Measurements from ENCODE around the gene ADAM15. TPM values are rescaled to one million over a fixed set of nuclear protein-coding genes. Genes with fewer than 3 reads are reported as not detected.

Gene ADAM15
- total RNA-seq, 1 donor: 69.9 TPM

DNA sequence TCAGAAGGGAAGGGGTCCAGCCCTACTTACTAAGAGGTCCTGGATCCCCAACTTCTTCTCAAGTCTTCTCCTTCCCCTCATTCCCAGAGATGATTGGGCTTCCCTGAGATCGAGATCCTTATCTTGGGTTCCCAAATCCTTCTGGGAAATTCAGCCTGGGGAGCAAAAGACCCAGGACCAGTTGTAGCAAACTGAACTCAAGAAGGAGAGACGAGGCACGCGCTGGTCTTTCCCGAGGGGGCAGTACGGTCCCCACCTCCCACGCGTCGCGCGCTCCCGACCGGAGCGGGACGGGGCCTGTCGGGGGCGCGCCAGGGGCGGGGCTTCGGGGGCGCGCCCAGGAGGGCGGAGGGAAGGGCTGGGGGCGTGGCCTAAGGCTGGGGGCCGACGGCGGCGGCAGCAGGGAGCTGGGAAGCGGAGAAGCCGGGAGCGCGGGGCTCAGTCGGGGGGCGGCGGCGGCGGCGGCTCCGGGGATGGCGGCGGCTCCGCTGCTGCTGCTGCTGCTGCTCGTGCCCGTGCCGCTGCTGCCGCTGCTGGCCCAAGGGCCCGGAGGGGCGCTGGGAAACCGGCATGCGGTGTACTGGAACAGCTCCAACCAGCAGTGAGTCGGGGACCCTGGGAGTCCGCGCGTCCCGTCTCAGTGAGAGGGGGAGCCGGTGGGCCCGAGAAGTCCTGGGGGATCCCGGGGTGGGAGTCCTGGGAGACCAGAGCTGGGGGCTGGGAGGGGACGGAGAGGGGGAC is 27.5 kb downstream of the ADAM15 start, which contains the start of gene EFNA3:
TSS of gene EFNA3 (plus strand) at position 369 of the 741 bp plus-strand sequence. CDS start at position 474, 105 bp downstream.
- H3K4me3 ChIP-seq (ENCODE audit: low read depth, low read length): peak within 1 kb of the TSS; percentile 48
- TF ChIP-seq CTCF (IDR thresholded peaks at IDR 0.05; ENCODE audit: insufficient read depth, low read length): no peak
- DNase-seq (ENCODE audit: low read depth): peak; percentile 22

DNA sequence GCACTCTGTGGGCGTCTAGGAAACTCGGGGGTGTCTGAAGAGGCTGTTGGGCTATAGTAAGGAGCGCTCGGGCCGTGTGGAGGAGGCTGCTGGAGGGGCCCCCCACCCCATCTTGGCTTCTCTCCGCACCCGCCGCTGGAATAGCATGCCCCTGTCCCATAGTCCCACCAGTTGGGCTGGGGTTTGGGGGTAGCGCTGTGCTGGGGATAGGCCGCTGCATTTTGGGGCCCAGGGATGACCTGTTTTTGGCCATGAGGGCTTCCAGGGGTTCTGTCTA is 28.0 kb downstream of the ADAM15 start:
- H3K4me3 ChIP-seq (ENCODE audit: low read depth, low read length): peak overlapping the region; percentile 48
- no peak for DNase-seq (ENCODE audit: low read depth)
- TF ChIP-seq CTCF (IDR thresholded peaks at IDR 0.05; ENCODE audit: insufficient read depth, low read length): no peak

DNA sequence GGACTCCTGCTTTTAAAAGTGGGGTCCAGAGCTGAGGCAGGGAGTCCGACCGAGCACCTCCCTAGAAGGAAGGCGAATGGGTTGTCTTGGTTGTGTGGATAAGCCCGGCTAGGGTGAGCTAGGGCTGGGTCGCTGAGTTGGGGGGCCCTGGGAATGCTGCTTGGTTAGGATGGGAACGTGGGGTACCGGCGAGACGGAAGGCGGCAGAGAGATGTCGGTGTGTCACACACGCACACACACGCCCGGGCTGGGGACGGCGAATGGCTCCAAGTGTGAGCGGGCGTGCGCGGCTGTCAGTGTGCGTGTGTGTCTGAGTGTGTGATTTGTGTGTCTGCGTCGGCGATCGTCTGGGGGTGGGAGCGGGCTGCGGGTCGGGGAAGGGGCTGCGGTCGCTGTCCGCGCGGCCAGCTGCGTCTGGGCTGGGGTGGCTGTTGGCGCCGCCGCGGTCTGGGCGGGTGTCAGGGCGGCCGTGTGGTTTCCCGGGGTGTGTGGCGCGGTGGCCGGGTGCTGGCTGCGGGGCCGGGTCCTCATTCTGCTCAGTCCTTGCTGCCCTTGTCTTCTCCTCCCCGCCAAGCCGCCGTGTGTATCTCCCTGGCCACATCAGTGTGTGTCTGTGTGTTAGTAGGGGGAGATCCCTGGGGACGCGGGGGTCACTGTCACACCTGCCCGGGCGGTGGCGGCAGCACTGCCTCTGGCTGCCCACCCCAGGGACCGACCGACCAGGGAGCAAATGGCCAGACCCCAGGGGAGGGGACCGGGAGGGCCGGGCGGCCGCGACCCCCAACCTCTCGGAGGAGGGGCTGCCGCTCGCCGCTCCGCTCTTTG is 28.6 kb downstream of the ADAM15 start:
- DNase-seq (ENCODE audit: low read depth): no peak
- H3K4me3 ChIP-seq (ENCODE audit: low read depth, low read length): no peak overlapping the region
- TF ChIP-seq CTCF (IDR thresholded peaks at IDR 0.05; ENCODE audit: insufficient read depth, low read length): no peak

DNA sequence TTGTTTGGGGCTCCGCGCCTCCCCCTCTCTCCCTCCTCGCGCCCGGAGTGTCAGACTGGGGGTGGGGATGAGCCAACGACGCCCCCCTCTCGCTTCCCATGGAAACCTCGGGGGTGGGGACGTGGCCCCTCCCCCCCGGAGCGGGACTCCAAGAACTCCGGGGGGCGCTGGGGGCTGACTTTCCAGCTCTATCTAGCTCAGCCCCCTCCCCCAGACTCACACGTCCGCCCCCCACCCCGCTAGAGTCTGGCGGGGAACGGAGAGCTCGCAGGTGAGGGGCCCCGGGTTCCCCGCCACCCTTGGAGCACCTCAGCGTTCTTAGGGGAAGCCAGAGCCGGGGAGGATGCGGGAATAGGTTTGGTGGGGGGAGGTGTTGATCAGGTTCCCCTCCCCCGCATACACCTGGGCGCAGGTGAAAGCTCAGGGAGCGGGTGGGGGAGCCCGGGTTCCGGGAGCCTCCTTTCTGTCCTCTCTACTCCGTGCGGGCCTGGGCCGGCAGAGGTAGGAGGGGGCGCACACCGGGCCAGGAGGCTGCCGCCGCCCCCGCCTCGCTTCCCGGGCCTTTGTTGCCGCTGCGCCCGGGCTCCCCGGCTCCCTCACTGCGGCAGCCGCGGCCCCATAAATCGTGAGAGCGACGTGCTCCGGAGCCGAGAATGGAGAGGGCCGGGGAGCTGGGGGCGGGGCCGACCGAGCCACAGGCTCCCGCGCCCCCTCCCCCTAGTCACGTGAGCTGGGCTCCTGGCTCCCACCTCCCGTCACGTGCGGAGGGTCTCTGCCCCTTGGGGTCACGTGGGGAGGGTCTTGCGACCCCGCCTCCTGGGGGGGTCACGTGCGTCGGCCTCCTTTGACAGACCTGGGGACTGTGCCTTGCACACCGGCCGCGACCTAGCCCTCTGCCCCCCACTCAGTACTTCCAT is 29.5 kb downstream of the ADAM15 start:
- H3K4me3 ChIP-seq (ENCODE audit: low read depth, low read length): no peak overlapping the region
- DNase-seq (ENCODE audit: low read depth): no peak
- TF ChIP-seq CTCF (IDR thresholded peaks at IDR 0.05; ENCODE audit: insufficient read depth, low read length): no peak

- DNase-seq (ENCODE audit: low read depth): no peak
- no peak overlapping the region for H3K4me3 ChIP-seq (ENCODE audit: low read depth, low read length)
- TF ChIP-seq CTCF (IDR thresholded peaks at IDR 0.05; ENCODE audit: insufficient read depth, low read length): no peak
Measured at GRCh38 chr1:155081472-155082300, 30.6 kb downstream of the ADAM15 start.

All from fibroblast of the aortic adventitia (primary cell).